Stimulated activated CD8-positive, alpha-beta memory T cell treated with anti-CD3 and anti-CD28 coated beads, Interleukin-7, amount 100 ng/mL, for 48 hours (primary cell): ENCODE data around the gene RIN3.
A peak's percentile ranks its signal among the peaks of the same experiment; 100 is the strongest.

ENCODE experiments used
- DNase-seq, 2 donors: peaks; one replicate each; pipeline ENCODE4 v3.0.0-alpha.2; 2020; ENCODE audit warnings: low read depth in 1 of 2; ENCODE audit errors: extremely low read depth in 1 of 2

The RIN3 gene

DNA sequence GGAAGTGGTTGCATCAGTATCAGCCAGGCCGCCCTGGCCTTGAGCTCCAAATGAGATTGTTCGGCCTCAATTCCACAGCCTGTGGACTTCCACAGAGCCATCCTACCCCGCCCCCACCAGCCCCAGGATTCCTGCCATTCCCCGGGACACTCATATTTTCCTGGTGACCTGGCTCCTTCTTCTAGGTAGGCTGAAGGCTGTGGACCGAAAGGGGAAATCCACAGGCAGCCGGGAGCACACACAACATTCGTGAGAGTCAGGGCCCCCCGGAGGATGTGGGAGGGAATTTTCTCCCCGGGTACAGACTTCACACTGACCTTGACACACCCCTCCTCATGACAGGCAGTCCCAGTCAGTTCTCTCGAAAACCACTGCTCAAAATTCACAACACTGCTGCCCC lies 39.9 kb downstream of the RIN3 start:
- no peak for DNase-seq

DNA sequence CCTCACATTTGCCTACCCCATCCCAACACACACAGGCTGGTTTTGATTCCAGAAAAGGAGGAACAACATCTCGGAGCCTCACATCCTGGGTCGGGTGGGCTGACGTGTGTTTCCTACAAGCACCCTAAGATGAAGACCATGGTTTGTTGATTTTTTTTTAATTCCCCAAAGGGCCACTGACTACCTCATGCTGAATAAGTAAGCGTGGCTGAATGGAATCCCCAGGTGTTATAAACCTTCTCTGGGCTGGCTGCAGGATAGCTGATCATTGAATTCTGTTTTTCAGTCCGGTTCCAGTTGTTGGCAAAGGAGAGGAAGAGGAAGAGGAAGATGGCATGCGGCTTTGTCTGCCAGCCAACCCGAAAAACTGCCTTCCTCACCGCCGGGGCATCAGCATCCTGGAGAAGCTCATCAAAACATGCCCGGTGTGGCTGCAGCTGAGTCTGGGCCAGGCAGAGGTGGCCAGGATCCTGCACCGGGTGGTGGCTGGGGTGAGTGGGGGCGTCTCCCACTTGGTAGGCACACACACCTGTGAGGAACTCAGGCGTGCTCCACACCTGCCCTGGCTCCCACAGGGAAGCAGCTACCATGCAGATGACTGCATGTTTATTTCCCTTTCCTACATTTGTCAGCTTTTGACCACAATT lies 42.0 kb downstream of the RIN3 start:
- DNase-seq: no peak

DNA sequence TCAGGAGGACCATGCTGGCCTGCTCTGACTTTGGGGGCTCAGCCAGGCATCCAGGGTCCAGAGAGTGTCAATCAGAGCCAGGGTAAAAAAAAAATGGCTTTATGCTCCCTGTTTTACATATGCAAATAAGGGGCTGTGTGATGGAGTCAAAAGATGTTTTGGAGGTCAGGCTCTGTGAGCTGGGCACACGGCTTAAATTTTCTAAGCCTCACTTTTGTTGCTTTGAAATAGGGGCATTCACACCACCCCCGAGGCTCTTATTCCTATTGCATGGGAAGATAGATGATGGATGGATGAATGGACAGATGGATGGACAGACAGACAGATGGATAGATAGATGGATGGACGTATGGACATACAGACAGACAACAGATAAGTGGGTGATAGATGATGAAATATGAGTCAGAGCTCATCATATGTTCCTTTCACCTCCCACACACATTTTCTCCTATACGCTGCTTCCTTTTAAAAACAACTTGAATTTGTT lies 42.7 kb downstream of the RIN3 start:
- no peak for DNase-seq

DNA sequence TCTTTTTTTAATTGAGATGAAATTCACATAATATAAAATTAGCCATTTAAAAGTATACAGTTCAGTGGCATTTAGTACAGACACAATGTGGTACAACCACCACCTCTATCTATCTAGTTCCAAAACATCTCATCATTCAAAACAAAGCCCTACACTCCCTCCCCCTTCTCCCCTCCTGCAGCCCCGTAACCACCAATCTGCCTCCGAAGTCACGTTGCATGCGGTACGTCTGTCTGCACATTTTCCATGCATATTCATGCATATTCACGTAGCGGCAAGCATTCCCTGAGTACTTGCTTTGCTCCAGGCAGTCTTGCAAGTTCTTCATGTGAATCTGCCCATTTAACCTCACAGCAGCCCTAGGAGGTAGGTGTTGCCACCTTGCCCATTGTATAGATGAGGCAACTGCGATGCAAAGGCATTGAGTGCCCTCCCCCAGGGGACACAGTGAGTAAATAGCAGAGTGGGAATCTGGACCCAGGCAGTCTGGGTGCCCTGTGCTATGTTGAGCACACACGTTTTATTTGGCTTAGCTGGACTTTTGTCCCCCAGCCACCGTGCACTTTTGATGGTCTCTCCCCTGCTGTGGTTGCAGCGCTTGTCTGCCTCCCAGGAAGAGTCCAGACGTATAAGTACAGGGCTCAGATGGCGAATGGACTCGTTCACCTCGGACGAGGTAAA lies 43.4 kb downstream of the RIN3 start:
- no peak for DNase-seq

DNA sequence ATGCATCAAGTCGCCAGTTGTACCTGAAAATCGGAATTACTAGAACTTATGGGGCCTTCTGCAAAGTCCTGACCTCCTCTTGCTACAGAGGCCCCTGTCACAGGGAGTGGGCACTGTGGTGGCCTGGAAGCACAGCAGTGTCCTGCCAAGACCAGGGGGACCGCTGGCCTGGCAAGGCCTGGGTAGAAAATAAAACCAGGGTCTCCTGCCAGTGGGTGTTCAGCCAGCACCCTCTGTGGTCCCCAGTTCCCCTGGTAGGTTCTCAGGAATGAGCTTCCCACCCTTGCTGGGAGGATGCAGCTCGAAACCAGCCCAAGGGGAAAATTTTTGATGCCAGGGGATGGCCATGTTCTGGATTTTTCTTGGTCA lies 43.9 kb downstream of the RIN3 start:
- DNase-seq: no peak

DNA sequence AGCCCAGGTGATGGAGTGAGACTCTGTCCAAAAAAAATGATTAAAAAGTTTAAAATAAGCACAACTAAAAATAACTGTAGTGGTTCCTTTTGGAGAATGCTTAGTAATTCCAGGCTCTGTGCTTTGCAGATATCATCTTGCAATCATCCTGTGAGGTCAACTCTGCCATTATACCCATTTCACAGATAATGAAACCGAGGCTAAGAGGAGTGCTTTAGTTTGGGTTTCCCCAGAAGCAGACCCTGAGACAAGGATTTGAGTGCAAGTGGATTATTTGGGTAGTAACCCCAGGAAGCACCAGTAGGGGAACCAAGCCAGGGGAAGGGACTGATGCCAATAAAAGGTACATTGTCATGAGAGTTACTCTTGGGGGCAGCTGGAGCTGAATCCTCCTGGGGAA lies 44.7 kb downstream of the RIN3 start:
- no peak for DNase-seq

DNA sequence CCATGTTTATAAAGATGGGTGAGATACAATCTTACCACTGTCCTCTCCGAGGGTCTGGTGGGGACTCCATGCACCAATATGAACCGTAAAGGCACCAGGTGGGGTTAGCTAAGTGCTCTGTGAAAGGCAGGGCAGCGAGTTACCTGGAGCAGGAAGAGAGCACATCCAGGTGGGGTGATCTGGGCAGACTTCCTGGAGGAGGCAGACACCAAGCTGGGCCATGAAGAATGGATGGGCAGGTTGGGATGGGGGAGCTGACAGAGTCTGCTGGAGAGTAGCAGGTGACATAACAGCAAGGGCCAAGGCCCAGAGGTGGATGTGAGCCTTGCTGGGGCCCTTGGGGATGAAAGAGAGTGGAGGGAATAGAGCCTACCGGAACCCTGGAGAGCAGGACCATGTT lies 45.9 kb downstream of the RIN3 start:
- DNase-seq: no peak

DNA sequence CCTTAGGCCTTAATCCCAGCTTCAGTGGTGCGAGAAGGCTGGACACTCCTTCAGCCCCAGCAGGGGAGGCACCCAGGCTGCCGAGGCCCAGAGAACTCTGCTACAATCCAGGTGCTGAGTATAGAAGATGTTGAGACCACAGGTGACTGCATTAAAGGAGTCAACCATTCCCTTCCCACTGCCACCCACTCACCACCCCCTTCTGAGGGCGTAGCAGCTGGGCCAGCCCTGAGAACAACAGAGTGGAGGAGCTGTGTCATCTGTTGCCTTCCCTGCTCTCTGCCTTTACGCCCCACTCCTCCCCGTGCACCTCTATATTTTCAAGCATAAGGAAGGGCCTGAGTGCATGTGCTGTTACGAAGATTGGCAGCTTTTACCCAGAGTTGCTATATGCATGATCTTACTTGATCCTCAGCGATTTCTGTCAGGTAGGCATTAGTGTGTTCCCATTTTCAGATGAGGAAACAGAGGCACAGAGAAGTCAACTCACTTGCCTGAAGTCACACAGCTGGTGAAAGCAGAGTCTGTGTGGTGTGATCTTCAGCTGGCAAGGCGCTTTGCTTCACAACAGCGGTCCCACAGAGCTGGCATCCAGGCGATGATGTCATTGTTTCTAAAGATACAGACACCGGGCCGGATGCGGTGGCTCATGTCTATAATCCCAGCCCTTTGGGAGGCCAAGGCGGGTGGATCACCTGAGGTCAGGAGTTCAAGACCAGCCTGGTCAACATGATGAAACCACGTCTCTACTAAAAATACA lies 46.7 kb downstream of the RIN3 start:
- no peak for DNase-seq

DNA sequence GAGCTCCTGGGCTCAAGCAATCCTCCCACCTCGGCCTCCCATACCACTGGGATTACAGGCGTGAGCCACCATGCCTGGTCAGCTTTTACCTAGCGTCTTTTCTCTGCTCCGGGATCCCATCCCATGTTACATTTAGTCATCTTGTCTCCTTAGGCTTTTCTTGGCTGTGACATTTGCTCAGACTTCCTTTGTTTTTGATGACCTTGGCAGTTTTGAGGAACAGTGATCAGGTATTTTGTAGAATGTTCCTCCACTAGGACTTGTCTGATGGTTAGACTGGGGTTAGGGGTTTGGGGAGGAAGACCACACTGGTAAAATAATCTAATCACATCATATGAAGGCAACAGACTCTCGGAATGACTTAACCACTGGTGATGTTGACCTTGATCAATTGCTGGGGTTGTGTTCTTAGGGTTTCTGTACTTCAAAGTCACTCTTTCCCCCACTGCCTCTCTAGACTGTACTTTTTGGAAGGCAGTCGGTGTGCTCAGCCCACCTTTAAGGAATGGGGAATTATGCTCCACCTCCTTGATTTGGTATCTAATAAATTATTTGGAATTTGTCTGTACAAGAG lies 48.4 kb downstream of the RIN3 start:
- DNase-seq: no peak

DNA sequence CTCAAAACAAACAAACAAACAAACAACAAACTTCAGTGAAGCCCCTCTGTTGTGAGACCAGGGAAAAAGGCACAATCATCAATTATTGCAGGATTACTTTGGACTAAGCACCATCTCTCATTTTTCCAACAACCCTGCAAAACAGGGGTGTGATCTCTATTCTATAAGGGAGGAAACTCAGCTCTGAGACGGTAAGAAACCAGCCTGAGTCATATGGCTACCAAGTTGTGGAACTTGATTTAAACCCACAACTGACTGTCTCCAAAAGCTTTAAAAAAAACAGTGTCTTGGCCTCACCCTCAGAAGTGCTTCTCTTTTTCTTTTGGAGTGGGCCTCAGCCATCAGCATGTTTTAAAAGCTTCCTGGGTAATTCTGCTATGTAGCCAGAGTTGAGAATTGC lies 49.8 kb downstream of the RIN3 start:
- DNase-seq: no peak

DNA sequence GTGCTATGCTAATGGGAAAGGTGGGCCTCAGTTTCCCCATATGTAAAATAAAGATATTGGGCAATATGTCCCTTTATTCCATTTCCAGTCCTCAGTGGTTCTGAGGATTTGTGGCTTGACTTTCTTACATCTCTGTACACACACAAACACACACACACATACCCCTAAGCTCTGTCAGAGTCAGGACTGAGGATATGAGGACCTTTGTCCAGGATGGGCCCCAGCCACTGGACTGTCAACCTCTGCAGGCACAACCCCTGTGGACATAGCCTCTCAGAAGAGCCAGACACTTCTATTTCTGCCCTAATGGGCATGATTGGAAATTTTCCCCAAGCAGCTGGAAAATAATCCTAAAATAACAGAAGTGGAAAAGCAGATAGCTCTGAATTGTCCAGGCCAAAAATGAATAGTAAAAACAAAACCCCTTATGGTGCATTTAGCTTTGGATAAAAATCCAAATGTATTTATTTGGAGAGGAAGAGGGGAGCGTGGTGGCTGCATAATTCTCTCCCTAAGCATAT lies 50.2 kb downstream of the RIN3 start:
- DNase-seq: no peak

DNA sequence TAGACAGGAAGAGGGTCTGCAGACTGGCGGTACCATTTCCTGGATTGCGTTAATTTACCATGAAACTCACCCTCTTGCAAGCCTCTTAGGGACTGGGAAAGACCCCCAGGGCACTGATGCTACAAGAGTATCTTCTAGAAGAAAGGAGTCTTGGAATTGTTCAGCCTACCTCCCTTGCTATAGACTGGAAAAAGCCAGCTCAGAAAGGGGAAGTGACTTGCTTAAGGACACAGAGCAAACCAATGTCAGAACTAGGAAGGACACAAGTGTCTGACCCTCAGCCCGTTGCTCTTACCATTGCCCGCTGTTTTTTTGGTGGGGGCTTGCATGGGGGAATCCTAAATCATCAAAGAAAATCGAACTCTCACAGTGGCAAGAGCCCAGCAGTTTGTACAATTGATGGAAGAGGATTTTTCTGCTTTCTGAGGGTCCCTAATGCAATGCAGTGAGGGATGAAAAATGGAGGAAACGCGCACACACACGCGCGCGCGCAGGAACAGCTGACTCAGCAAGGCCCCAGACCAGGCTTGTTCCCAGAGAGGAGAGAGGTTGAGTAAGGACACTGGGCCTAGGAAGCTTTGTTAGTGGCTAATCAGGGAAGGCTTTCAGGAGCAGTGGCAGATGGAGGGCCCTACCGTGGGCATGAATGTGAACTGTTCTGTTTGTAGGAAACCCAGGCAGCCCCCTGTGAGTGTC lies 50.9 kb downstream of the RIN3 start:
- no peak for DNase-seq

DNA sequence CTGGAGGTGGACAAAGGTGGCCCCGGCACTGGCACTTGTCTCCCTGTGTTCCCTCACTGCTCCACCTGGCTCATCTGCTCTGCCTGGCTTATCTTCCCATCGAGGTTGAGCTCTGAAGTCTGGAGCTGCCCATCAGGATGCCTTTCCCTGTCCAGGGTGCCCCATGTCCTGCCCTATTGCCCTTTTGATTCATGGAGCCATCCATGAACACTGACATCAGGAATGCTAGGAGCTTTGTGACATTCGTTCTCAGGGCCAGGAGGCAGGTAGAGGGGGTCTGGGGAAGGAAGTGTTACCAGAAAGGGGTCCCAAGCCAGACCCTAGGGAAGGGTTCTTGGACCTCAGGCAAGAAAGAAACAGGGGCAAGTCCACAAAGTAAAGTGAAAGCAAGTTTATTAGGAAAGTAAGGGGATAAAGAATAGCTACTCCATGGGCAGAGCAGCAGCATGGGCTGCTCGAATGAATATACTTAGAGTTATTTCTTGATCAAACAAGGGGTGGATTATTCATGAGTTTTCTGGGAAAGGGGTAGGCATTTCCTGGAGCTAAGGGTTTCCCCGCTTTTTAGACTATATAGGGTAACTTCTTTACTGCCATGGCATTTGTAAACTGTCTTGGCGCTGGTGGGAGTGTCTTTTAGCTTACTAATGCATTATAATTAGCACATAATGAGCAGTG lies 51.6 kb downstream of the RIN3 start:
- DNase-seq: no peak

DNA sequence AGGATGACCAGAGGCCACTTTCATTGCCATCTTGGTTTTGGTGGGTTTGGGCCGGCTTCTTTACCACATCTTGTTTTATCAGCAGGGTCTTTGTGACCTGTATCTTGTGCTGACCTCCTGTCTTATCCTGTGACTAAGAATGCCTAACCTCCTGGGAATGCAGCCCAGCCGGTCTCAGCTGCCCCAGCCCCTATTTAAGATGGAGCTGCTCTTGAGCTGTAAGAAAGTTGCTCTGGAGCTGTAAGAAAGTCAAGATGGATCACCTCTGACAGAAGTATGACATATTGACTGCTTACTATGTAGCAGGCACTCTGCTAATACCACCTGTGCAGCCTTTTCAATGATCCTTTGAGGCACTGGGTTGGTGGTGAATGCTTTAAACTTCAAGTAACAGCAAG lies 52.1 kb downstream of the RIN3 start:
- DNase-seq: no peak

DNA sequence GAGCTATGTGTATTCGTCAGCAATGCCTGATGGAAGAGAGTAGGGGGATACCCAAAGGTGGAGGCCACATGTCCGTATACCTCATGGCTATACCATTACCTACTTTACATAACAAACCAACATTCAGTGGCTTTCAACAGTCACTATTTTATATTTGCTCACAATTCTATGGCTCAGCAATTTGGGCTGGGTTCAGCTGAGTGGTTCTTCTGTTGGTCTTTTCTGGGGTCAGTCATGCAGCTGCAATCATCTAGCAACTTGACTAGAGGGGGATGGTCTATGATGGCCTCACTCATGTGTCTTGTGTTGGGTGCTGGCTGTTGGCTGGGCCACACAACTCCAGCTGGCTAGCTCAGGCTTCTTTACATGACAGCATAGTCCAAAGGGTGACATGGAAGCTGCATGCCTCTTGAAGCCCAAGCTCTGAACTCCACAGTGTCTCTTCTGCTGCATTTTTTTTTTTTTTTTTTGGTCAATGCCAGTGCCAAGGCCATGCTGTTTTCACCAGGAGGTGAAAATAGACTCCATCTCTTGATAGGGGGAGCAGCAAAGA lies 53.7 kb downstream of the RIN3 start:
- no peak for DNase-seq

DNA sequence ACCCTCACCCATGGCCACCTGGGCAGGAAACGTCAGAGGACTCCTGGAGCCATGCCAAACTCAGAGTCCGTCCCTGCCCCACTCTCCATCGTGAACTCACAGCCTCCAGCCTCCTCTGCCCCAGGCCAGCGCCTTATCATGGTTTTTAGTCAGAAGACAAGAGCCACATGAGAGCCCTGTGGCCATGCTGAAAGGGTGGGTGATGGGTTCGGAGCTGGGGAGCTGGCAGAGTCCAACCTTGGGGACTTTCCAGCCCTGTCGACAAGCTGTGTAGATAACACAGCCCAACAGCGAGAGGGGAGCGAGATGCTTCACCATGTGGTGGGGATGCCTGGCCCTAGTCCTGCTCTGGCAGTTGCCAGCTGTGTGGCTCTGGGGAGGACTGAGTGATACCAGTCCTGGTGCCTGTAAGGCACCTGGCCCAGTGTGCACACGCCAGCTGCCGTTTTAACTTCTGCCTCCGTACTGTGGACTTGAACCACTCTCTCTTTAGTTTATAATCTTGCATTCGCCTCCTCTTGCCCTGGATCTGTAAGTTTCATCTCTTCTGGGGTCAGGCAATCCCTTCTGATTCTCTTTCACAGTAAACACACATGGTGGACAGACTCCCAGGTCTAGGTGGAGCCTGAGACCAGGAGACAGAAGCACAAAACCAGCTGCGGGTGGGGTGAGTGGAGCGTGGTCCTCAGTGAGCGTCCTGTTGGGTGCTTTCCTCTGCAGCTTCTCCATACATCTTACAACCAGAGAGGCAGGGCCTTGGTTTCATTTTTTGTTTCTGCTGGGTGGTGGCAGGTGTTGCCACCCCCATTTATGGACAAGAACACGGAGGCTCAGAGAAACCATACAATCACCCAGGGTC lies 55.3 kb downstream of the RIN3 start:
- DNase-seq: peak in 1 of 2 donors; percentile 35

DNA sequence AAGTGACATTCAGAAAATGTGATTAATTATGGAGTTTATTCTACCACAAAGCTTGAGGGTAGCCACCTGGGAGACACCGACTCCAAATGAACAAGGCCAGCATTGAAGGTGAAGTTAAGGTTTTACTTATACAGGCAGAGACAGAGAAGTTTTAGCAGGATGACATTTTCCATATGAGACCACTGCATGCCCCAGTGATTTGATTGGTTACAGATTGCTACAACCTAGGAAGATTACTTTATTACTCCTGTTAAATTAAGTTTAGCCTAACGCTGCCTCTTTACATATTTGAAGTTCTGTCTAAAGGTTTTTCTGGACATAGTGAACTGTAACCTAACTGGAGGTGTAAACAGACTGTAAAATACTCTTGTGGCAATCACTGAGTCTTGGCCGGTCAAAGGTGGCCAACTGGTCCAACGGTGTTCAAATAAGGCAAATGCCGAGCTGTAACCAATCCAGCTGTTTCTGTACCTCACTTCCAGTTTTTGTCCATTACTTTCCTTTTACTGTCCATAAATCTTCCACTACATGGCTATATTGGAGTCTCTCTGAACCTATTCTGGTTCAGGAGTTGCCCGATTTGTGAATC lies 57.2 kb downstream of the RIN3 start:
- DNase-seq: no peak

DNA sequence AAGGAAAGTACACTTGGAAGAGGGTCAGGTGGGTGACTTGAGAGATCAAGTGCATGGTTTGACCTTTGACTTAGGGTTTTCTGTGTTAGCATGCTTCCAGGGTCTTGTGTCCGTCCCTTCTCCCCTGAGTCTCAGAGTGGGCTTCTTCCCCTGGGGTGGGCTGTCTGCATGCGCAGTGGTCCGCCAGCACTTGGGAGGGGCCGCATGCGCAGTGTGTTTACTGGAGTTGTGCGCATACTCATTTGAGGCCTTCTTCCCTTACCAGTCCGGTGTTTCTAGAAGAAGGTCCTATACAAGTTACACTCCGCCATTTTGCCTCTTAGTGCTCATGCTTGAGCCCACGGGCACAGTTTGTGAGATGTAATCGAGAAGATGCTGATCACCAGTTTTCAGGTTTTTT lies 58.5 kb downstream of the RIN3 start:
- no peak for DNase-seq
